ENCODE results near the gene DELE1.

DNA sequence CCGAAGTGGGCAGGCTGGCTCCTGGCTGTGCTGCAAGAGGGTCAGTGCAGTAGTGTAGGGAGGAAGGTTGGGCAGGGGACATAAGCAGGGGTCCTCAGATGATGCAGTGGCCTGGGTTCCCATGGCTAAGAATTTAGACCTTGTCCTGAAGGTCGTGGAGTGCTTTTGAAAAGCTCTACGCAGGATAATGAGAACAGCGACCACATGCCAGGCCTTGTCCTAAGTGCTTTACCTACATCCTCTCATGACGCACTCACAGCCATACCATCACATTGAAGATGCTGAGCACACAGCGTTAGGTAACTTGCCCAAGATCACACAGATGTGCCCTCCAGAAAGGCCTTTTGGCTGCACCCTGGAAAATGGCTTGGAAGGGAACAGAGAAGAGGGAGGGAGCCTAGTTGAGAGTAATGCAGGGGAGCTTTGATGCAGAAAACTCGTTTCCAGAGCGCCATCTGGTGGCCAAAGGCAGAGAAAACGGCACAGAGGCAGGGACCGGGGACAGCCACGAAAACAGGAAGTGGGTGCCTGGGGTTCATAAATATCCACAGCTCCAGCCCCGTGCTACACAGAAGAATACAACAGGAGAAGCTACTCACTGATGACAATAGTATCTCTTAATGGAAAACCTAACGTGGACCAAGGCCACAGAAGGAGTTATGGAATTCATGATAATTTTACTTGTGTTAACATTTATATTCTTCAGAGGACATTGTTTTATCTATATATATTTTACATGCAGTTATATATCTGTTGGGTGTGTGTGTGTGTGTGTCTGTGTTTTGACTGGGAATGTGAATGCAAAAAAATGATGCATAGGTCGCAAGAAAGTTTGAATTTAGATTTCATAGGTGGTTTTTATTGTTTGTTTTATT lies 37.0 kb downstream of the DELE1 start:
- TF ChIP-seq, protein P1, sequence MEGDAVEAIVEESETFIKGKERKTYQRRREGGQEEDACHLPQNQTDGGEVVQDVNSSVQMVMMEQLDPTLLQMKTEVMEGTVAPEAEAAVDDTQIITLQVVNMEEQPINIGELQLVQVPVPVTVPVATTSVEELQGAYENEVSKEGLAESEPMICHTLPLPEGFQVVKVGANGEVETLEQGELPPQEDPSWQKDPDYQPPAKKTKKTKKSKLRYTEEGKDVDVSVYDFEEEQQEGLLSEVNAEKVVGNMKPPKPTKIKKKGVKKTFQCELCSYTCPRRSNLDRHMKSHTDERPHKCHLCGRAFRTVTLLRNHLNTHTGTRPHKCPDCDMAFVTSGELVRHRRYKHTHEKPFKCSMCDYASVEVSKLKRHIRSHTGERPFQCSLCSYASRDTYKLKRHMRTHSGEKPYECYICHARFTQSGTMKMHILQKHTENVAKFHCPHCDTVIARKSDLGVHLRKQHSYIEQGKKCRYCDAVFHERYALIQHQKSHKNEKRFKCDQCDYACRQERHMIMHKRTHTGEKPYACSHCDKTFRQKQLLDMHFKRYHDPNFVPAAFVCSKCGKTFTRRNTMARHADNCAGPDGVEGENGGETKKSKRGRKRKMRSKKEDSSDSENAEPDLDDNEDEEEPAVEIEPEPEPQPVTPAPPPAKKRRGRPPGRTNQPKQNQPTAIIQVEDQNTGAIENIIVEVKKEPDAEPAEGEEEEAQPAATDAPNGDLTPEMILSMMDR (IDR thresholded peaks at IDR 0.05), result peak; percentile 75 to 92 (median 88)
- TF ChIP-seq POLR2A (IDR thresholded peaks at IDR 0.05), result no peak
